ENCODE data around the gene KLHL14. TPM values are rescaled to one million over a fixed set of nuclear protein-coding genes. Genes with fewer than 3 reads are reported as not detected.

The KLHL14 gene
- total and polyA plus RNA-seq, 10 of the 15 experiments (the other 5 are each of a cell fraction or from before 2014, with no cell fraction given): 0.03 to 0.05 TPM; not detected in 8

DNA sequence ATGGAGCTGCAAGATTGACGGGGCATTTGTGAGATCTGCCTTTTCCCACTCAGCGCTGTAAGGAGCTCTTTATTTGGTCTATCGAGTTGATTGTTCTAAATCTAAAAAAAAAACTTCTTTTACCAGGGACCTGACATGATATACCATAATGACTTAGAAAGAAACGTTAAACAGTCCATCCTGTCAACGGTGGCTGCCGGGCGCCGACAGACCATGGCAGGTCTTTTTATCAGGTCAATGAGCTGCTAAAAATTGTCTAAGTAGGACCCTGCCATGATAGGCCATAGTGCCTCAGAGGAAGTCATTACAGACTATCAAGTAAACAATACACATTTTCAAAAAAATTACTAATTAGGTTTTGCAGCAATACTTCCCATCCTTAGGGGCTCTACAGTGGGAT lies 87.9 kb downstream of the KLHL14 start:
- BruUV-seq (replicated peaks): no TSS peak
- no peak overlapping the region for H2AFZ ChIP-seq (ENCODE audit: control insufficient read depth, low read depth, low read length)
- in situ Hi-C loops (cut with MboI): no loop called here
- RAD21 ChIA-PET (ENCODE audit: unreplicated experiment): no interaction called here
- H3K9me3 ChIP-seq (replicated peaks; ENCODE audit: control insufficient read depth, insufficient read depth, low read length): no peaks in the 10 kb centered on the region
- H3K36me3 ChIP-seq (ENCODE audit: control insufficient read depth in 2 of 2, insufficient read depth in 2 of 2, low read length in 1 of 2): no peaks in the 10 kb centered on the region
- no peaks in the 10 kb centered on the region for H3K4me1 ChIP-seq (ENCODE audit: control insufficient read depth, insufficient read depth, low read length)
- H4K20me1 ChIP-seq (ENCODE audit: control insufficient read depth, insufficient read depth): no peaks in the 10 kb centered on the region
- H3K27me3 ChIP-seq (replicated peaks in 1 of 2; ENCODE audit: control insufficient read depth in 2 of 2, insufficient read depth in 2 of 2, low read length in 1 of 2): no peaks in the 10 kb centered on the region
- POLR2A ChIA-PET: no interaction called here
- SMC1A ChIA-PET (ENCODE audit: uncharacterized antibody, unreplicated experiment): no interaction called here
- no peak for TF ChIP-seq LARP7 (IDR thresholded peaks at IDR 0.05)
- no peak for TF ChIP-seq CBFB (IDR thresholded peaks at IDR 0.05; ENCODE audit: low read depth)
- TF ChIP-seq RFX5 (IDR thresholded peaks at IDR 0.05; ENCODE audit: low read depth, low read length): no peak
- TF ChIP-seq, protein P1, sequence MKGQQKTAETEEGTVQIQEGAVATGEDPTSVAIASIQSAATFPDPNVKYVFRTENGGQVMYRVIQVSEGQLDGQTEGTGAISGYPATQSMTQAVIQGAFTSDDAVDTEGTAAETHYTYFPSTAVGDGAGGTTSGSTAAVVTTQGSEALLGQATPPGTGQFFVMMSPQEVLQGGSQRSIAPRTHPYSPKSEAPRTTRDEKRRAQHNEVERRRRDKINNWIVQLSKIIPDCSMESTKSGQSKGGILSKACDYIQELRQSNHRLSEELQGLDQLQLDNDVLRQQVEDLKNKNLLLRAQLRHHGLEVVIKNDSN (IDR thresholded peaks at IDR 0.05; ENCODE audit: borderline replicate concordance, extremely low read length, insufficient read depth, low read depth, low read length): no peak
- no peak for TF ChIP-seq ZNF622 (IDR thresholded peaks at IDR 0.05)
- TF ChIP-seq, protein P2, sequence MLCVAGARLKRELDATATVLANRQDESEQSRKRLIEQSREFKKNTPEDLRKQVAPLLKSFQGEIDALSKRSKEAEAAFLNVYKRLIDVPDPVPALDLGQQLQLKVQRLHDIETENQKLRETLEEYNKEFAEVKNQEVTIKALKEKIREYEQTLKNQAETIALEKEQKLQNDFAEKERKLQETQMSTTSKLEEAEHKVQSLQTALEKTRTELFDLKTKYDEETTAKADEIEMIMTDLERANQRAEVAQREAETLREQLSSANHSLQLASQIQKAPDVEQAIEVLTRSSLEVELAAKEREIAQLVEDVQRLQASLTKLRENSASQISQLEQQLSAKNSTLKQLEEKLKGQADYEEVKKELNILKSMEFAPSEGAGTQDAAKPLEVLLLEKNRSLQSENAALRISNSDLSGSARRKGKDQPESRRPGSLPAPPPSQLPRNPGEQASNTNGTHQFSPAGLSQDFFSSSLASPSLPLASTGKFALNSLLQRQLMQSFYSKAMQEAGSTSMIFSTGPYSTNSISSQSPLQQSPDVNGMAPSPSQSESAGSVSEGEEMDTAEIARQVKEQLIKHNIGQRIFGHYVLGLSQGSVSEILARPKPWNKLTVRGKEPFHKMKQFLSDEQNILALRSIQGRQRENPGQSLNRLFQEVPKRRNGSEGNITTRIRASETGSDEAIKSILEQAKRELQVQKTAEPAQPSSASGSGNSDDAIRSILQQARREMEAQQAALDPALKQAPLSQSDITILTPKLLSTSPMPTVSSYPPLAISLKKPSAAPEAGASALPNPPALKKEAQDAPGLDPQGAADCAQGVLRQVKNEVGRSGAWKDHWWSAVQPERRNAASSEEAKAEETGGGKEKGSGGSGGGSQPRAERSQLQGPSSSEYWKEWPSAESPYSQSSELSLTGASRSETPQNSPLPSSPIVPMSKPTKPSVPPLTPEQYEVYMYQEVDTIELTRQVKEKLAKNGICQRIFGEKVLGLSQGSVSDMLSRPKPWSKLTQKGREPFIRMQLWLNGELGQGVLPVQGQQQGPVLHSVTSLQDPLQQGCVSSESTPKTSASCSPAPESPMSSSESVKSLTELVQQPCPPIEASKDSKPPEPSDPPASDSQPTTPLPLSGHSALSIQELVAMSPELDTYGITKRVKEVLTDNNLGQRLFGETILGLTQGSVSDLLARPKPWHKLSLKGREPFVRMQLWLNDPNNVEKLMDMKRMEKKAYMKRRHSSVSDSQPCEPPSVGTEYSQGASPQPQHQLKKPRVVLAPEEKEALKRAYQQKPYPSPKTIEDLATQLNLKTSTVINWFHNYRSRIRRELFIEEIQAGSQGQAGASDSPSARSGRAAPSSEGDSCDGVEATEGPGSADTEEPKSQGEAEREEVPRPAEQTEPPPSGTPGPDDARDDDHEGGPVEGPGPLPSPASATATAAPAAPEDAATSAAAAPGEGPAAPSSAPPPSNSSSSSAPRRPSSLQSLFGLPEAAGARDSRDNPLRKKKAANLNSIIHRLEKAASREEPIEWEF (IDR thresholded peaks at IDR 0.05; ENCODE audit: insufficient replicate concordance, low read depth, low read length): no peak
- no peak for TF ChIP-seq RAD21 (IDR thresholded peaks at IDR 0.05; ENCODE audit: insufficient read depth, low read depth, low read length)
- no peak for TF ChIP-seq BMI1 (IDR thresholded peaks at IDR 0.05; ENCODE audit: borderline replicate concordance)
- no peak for TF ChIP-seq ESRRA (IDR thresholded peaks at IDR 0.05; ENCODE audit: low read length)
- TF ChIP-seq, protein P3, sequence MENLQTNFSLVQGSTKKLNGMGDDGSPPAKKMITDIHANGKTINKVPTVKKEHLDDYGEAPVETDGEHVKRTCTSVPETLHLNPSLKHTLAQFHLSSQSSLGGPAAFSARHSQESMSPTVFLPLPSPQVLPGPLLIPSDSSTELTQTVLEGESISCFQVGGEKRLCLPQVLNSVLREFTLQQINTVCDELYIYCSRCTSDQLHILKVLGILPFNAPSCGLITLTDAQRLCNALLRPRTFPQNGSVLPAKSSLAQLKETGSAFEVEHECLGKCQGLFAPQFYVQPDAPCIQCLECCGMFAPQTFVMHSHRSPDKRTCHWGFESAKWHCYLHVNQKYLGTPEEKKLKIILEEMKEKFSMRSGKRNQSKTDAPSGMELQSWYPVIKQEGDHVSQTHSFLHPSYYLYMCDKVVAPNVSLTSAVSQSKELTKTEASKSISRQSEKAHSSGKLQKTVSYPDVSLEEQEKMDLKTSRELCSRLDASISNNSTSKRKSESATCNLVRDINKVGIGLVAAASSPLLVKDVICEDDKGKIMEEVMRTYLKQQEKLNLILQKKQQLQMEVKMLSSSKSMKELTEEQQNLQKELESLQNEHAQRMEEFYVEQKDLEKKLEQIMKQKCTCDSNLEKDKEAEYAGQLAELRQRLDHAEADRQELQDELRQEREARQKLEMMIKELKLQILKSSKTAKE (IDR thresholded peaks at IDR 0.05; ENCODE audit: low read depth, poor library complexity, severe bottlenecking): no peak
- TF ChIP-seq RBBP5 (conservative IDR thresholded peaks at IDR 0.05): no peak
- no peak for TF ChIP-seq POLR2A (IDR thresholded peaks at IDR 0.05; ENCODE audit: low read depth, low read length)
- TF ChIP-seq RELA (IDR thresholded peaks at IDR 0.05; ENCODE audit: borderline replicate concordance, partially characterized antibody): no peak
- TF ChIP-seq SREBF1 (IDR thresholded peaks at IDR 0.05; ENCODE audit: low read length): no peak
- no peak for ATAC-seq
- no peak for DNase-seq (ENCODE audit: low read depth, low spot score)
- no peak overlapping the region for H3K4me2 ChIP-seq (ENCODE audit: control insufficient read depth, insufficient read depth)
- no peak for FAIRE-seq
- intact Hi-C loops (cut with micrococcal nuclease; ENCODE audit: unreplicated experiment): no loop called here
- no peak overlapping the region for H3K27ac ChIP-seq (ENCODE audit: control insufficient read depth, insufficient read depth)
- CTCF ChIA-PET: interaction anchor here (1.2 kb wide), 1 partner anchor 9 kb away, joined by 4 read pairs; no protein-coding TSS in a partner anchor
- H3K9ac ChIP-seq (ENCODE audit: control insufficient read depth, insufficient read depth, low read length): no peak overlapping the region
- H3K4me3 ChIP-seq: no peak overlapping the region
- 51% methylated on average over 8 of the region's 8 CpGs for WGBS (ENCODE audit: insufficient coverage, insufficient replicate concordance, low lambda C conversion rate, missing lambda C conversion rate)
- no peaks in the 10 kb centered on the region for H3K79me2 ChIP-seq (ENCODE audit: control insufficient read depth, insufficient read depth, low read length)

Measured in GM12878 (cell line).